ENCODE results near the gene SUSD2.
"Not testable (repeated sequence)": the region's sequence is repeated elsewhere in the genome, so short reads cannot be mapped to it uniquely, and the experiment has no call there.

SUSD2 gene

GRCh38 chr22:24181996-24182899 is 961 bp downstream of the SUSD2 start:
- H3K27ac ChIP-seq = no peak overlapping the region
- TF ChIP-seq CTCF (conservative IDR thresholded peaks at IDR 0.05) (no peak; the same call in 1 of the 2 replicates), ZFX (IDR thresholded peaks at IDR 0.05) (no peak)

GRCh38 chr22:24182900-24183246 is 1.6 kb downstream of the SUSD2 start:
- not testable (repeated sequence) for H3K27ac ChIP-seq

GRCh38 chr22:24183321-24184031 is 2.2 kb downstream of the SUSD2 start:
- TF ChIP-seq CTCF (conservative IDR thresholded peaks at IDR 0.05) (no peak), ZFX (IDR thresholded peaks at IDR 0.05) (no peak)
- H3K27ac ChIP-seq = no peak overlapping the region

- TF ChIP-seq ZFX (IDR thresholded peaks at IDR 0.05) = no peak
- TF ChIP-seq CTCF (conservative IDR thresholded peaks at IDR 0.05) = no peak
- H3K27ac ChIP-seq = no peak overlapping the region
Measured at GRCh38 chr22:24184057-24184798, 2.9 kb downstream of the SUSD2 start.

GRCh38 chr22:24185001-24185500 is 3.8 kb downstream of the SUSD2 start:
- TF ChIP-seq ZFX (IDR thresholded peaks at IDR 0.05) = no peak
- no peak for TF ChIP-seq CTCF (conservative IDR thresholded peaks at IDR 0.05)
- H3K27ac ChIP-seq = no peak overlapping the region

DNA sequence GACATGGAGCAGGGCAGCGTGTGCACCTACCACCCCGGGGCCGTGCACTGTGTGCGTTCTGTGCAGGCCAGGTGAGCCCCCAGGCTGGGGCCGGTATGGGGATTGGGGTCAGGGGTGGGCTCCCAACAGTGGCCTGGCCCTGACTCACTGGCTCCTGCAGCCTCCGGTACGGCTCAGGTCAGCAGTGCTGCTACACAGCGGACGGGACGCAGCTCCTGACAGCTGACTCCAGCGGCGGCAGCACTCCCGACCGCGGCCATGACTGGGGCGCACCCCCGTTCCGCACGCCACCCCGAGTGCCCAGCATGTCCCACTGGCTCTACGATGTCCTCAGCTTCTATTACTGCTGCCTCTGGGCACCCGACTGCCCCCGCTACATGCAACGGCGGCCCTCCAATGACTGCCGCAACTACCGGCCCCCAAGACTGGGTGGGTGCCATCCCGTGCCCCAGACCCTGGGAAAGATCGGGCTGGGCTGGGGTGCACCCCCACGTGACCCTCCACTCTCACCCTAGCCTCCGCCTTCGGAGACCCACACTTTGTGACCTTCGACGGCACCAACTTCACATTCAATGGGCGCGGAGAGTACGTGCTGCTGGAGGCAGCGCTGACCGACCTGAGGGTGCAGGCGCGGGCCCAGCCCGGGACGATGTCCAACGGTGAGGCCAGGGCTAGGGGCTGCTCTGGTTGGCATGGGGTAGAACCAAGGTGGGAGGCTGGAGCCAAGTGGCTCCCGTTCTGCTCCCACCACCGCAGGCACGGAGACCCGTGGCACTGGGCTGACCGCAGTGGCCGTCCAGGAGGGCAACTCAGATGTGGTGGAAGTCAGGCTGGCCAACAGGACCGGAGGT is 4.4 kb downstream of the SUSD2 start:
- no peak overlapping the region for H3K27ac ChIP-seq
- TF ChIP-seq CTCF (conservative IDR thresholded peaks at IDR 0.05) (no peak), ZFX (IDR thresholded peaks at IDR 0.05) (no peak)

DNA sequence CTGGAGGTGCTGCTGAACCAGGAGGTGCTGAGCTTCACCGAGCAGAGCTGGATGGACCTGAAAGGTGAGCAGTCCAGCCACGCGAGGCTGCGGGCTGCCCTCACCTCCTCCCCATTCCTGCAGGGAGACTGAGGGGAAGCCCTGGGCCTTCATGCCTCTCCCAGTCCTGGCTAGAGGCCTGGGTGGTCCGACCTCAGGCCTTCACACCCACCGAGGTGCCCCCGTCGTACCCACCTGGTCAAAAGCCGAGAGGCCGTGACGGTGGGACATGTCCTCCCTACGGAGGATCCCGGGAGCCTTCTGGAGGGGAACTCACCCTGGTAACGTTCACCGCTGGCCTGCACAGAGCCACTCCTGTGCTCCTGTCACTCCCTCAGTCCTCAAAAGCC is 5.1 kb downstream of the SUSD2 start:
- TF ChIP-seq ZFX (IDR thresholded peaks at IDR 0.05) = no peak
- TF ChIP-seq CTCF (conservative IDR thresholded peaks at IDR 0.05) = no peak
- H3K27ac ChIP-seq = no peak overlapping the region
